ENCODE data around the gene SIL1. TPM values are rescaled to one million over a fixed set of nuclear protein-coding genes. Genes with fewer than 3 reads are reported as not detected.

SIL1 gene
- total RNA-seq, 1 donor from 2014 or later, result 41.6 TPM

DNA sequence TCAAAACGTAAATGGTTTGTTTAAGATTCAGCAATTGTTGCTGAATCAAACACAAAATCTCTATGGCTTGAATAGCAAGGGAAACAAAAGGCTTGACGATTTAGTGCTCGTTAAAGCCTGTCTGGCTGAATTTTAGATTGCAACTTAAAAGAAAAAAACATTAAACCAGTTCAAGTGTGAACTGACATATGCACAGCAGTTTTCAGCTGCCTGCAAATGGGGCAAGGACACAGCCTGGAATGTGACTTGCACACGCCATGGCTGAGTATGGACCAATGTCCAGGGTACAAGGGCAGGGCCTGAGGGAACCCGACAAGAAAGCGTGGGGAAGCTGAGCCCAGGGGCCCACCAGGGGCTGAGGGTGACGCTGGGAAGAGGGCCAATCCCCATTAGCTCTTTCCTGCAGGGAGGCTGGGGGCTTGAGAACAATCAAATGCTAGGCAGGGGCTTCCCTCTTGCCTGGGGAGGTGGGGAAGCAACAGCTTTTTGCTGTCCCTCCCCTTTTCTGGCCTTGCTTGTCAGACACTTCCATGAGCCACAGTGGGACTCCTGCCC, 233.4 kb downstream of the SIL1 start:
- Mint-ChIP-seq H3K27me3 (ENCODE audit: low read depth, unreplicated experiment) (peaks cover 2% of the 10 kb centered on the region), H3K27ac (ENCODE audit: unreplicated experiment) (no peak overlapping the region), H3K4me1 (ENCODE audit: low read depth, unreplicated experiment) (peaks cover 49% of the 10 kb centered on the region), H3K9me3 (ENCODE audit: unreplicated experiment) (no peaks in the 10 kb centered on the region), H3K4me3 (ENCODE audit: unreplicated experiment) (no peak overlapping the region), H3K36me3 (ENCODE audit: low read depth, unreplicated experiment) (peaks cover 11% of the 10 kb centered on the region)
- FAIRE-seq, result no peak
- Histone ChIP-seq H3K36me3 (ENCODE audit: insufficient read depth, low read length) (no peaks in the 10 kb centered on the region), H3K4me1 (ENCODE audit: insufficient read depth, low read length) (peaks cover 4% of the 10 kb centered on the region), H2AFZ (ENCODE audit: low read depth, low read length) (no peak overlapping the region), H3K27me3 (ENCODE audit: insufficient read depth, low read length) (no peaks in the 10 kb centered on the region), H3K9me3 (ENCODE audit: insufficient read depth, low read depth, low read length) (no peaks in the 10 kb centered on the region), H3K4me2 (ENCODE audit: low read length) (no peak overlapping the region), H3K4me3 (ENCODE audit: insufficient read depth, low read depth, low read length) (no peak overlapping the region), H3K27ac (ENCODE audit: low read depth, low read length) (no peak overlapping the region), H3K9ac (ENCODE audit: low read length) (no peak overlapping the region), H3K79me2 (ENCODE audit: insufficient read depth, low read length) (peaks cover 2% of the 10 kb centered on the region), H4K20me1 (ENCODE audit: insufficient read depth, low read length) (peaks cover 5% of the 10 kb centered on the region)
- no peak for DNase-seq (ENCODE audit: low read depth)
- TF ChIP-seq, protein P1, sequence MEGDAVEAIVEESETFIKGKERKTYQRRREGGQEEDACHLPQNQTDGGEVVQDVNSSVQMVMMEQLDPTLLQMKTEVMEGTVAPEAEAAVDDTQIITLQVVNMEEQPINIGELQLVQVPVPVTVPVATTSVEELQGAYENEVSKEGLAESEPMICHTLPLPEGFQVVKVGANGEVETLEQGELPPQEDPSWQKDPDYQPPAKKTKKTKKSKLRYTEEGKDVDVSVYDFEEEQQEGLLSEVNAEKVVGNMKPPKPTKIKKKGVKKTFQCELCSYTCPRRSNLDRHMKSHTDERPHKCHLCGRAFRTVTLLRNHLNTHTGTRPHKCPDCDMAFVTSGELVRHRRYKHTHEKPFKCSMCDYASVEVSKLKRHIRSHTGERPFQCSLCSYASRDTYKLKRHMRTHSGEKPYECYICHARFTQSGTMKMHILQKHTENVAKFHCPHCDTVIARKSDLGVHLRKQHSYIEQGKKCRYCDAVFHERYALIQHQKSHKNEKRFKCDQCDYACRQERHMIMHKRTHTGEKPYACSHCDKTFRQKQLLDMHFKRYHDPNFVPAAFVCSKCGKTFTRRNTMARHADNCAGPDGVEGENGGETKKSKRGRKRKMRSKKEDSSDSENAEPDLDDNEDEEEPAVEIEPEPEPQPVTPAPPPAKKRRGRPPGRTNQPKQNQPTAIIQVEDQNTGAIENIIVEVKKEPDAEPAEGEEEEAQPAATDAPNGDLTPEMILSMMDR (IDR thresholded peaks at IDR 0.05; ENCODE audit: insufficient read depth, low read depth, low read length), result no peak
- TF ChIP-seq EZH2 (IDR thresholded peaks at IDR 0.05; ENCODE audit: insufficient read depth, low read length), result no peak

DNA sequence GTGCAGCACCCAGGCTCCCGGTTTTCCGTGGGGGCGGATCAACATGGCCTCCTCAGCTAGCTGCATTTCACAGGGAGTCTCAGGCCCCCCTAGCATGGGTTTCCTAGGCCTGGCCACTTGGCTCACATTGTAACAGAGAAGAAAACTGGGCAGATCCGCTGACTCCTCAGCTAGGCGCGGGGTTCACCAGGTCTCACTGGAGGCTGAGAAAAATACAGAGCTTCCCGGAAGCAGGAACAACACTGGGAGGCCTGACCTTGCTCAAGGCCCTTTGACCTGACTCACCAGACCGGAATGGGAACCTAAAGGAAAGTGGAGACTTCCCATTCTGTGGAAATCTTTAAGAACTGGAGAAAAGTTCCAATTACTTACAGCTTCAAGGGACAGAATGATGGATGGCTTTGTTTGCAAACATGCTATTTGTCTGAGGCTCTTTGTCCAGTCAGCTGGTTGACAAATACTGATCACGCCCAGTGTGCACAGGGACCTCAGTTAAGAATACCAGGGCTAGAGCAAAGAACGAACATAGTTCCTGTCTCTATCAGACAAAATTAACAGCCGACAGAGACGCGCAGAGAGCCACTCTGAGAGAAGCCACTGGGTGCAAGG, 234.3 kb downstream of the SIL1 start:
- no peaks in the 10 kb centered on the region for H3K9me3 Mint-ChIP-seq (ENCODE audit: unreplicated experiment)
- no peak overlapping the region for H3K4me3 Mint-ChIP-seq (ENCODE audit: unreplicated experiment)
- no peaks in the 10 kb centered on the region for H3K27me3 Mint-ChIP-seq (ENCODE audit: low read depth, unreplicated experiment)
- Histone ChIP-seq H2AFZ (ENCODE audit: low read depth, low read length) (no peak overlapping the region), H3K9me3 (ENCODE audit: insufficient read depth, low read depth, low read length) (no peaks in the 10 kb centered on the region), H3K36me3 (ENCODE audit: insufficient read depth, low read length) (no peaks in the 10 kb centered on the region), H3K4me3 (ENCODE audit: insufficient read depth, low read depth, low read length) (no peak overlapping the region), H3K79me2 (ENCODE audit: insufficient read depth, low read length) (peaks cover 2% of the 10 kb centered on the region), H3K4me1 (ENCODE audit: insufficient read depth, low read length) (peaks cover 4% of the 10 kb centered on the region), H3K27me3 (ENCODE audit: insufficient read depth, low read length) (no peaks in the 10 kb centered on the region), H3K9ac (ENCODE audit: low read length) (no peak overlapping the region), H3K27ac (ENCODE audit: low read depth, low read length) (no peak overlapping the region), H4K20me1 (ENCODE audit: insufficient read depth, low read length) (peaks cover 5% of the 10 kb centered on the region), H3K4me2 (ENCODE audit: low read length) (no peak overlapping the region)
- H3K4me1 Mint-ChIP-seq (ENCODE audit: low read depth, unreplicated experiment), result peaks cover 49% of the 10 kb centered on the region
- TF ChIP-seq, protein P1 (IDR thresholded peaks at IDR 0.05; ENCODE audit: insufficient read depth, low read depth, low read length), result no peak
- no peak for TF ChIP-seq EZH2 (IDR thresholded peaks at IDR 0.05; ENCODE audit: insufficient read depth, low read length)
- peak overlapping the region; percentile 67 for H3K27ac Mint-ChIP-seq (ENCODE audit: unreplicated experiment)
- FAIRE-seq (no peak), DNase-seq (ENCODE audit: low read depth) (no peak)
- H3K36me3 Mint-ChIP-seq (ENCODE audit: low read depth, unreplicated experiment), result peaks cover 12% of the 10 kb centered on the region
